PC-3 (cell line): ENCODE measurements around the gene ADAM23. TPM values are rescaled to one million over a fixed set of nuclear protein-coding genes. Genes with fewer than 3 reads are reported as not detected.
A peak's percentile ranks its signal among the peaks of the same experiment; 100 is the strongest.

Experiments
- ATAC-seq: fragments of 200-7000 bp; cut with Tn5 transposase; 2 replicates; pipeline ENCODE4 v1.9.1; 2020; ENCODE audit warnings: mild to moderate bottlenecking, moderate library complexity
- BruUV-seq: library from RNA; stranded (reverse); fragments of 400-500 nt; replicated peaks from 2 replicates; lab custom pipeline; 2021; lab: Mats Ljungman, UMichigan
- CTCF ChIA-PET: fragments of 300-600 bp; sonication (Branson Sonifier 250); formaldehyde crosslinking; loops from one replicate; lab custom pipeline; 2022; ENCODE audit warnings: antibody characterized with exemption; lab: Charles Lee
- POLR2A ChIA-PET: fragments of 300-600 bp; sonication (Branson Sonifier 250); formaldehyde crosslinking; loops from one replicate; lab custom pipeline; 2022; ENCODE audit warnings: antibody characterized with exemption; ENCODE audit not compliant: unreplicated experiment; lab: Charles Lee
- DNase-seq: peaks from one replicate; pipeline ENCODE4 v3.0.0-alpha.2; 2015
- H2AFZ ChIP-seq: fragments of 300-600 bp; sonication (generic); 2 replicates; pipeline ENCODE4 v1.6.0; 2016; ENCODE audit warnings: antibody characterized with exemption, low read length
- H3F3A ChIP-seq: fragments of 300-600 bp; sonication (generic); one replicate; pipeline ENCODE4 v1.6.0; 2017; ENCODE audit warnings: antibody characterized with exemption, low read length, control low read depth, mild to moderate bottlenecking; ENCODE audit not compliant: unreplicated experiment
- H3K27ac ChIP-seq: fragments of 300-600 bp; sonication (generic); 2 replicates; pipeline ENCODE4 v1.5.1; 2016; ENCODE audit warnings: mild to moderate bottlenecking, low read length
- H3K27me3 ChIP-seq: fragments of 300-600 bp; sonication (generic); 2 replicates; pipeline ENCODE4 v1.6.1; 2016; ENCODE audit warnings: low read length, mixed read lengths
- H3K36me3 ChIP-seq: fragments of 300-600 bp; sonication (generic); 2 replicates; pipeline ENCODE4 v1.6.1; 2016; ENCODE audit warnings: low read depth, mixed run types, low read length, mixed read lengths
- H3K4me1 ChIP-seq: fragments of 300-600 bp; sonication (generic); 2 replicates; pipeline ENCODE4 v1.5.1; 2016; ENCODE audit warnings: low read length; ENCODE audit not compliant: insufficient read depth
- H3K4me2 ChIP-seq: fragments of 300-600 bp; sonication (generic); 2 replicates; pipeline ENCODE4 v1.6.0; 2016; ENCODE audit warnings: low read length
- H3K4me3 ChIP-seq: fragments of 300-600 bp; sonication (generic); 2 replicates; pipeline ENCODE4 v1.5.1; 2016; ENCODE audit warnings: mild to moderate bottlenecking, low read length, mixed read lengths
- H3K79me2 ChIP-seq: fragments of 300-600 bp; sonication (generic); 2 replicates; pipeline ENCODE4 v1.6.1; 2017; ENCODE audit warnings: low read length, mixed read lengths
- H3K9ac ChIP-seq: fragments of 300-600 bp; sonication (generic); 2 replicates; pipeline ENCODE4 v1.6.0; 2016; ENCODE audit warnings: mild to moderate bottlenecking, low read length
- H3K9me2 ChIP-seq: fragments of 300-600 bp; sonication (generic); replicated peaks from 2 replicates; pipeline ENCODE4 v1.6.1; 2016; ENCODE audit warnings: mixed run types, low read length, mixed read lengths
- H3K9me3 ChIP-seq: fragments of 300-600 bp; sonication (generic); 2 replicates; pipeline ENCODE4 v1.6.1; 2016; ENCODE audit warnings: low read length, mixed read lengths
- H4K20me1 ChIP-seq: fragments of 300-600 bp; sonication (generic); 2 replicates; pipeline ENCODE4 v1.6.1; 2016; ENCODE audit warnings: low read length, mixed read lengths
- EZH2 ChIP-seq: fragments of 300-600 bp; sonication (generic); IDR thresholded peaks from one replicate; pipeline ENCODE4 v1.6.1; 2017; ENCODE audit warnings: antibody characterized with exemption, mild to moderate bottlenecking, low read length; ENCODE audit not compliant: unreplicated experiment
- EZH2phosphoT487 ChIP-seq: fragments of 300-600 bp; sonication (generic); IDR thresholded peaks from 2 replicates; pipeline ENCODE4 v1.6.1; 2018; ENCODE audit warnings: mild to moderate bottlenecking, antibody characterized with exemption, low read length, borderline replicate concordance
- intact Hi-C: fragments of 100-400 bp; cut with micrococcal nuclease; formaldehyde crosslinking; loops from 2 replicates; pipeline ENCODE4 v1.9.0; 2023
- total RNA-seq: library from RNA; depleted of rRNA; stranded (reverse); fragments of >200 nt; gene quantifications from 2 replicates; pipeline ENCODE4 v1.2.3, GENCODE V29; 2014
- TF ChIP-seq, protein P1 (sequence below): fragments of 300-600 bp; sonication (generic); conservative IDR thresholded peaks from 2 replicates; pipeline ENCODE4 v1.5.1; 2017; ENCODE audit warnings: antibody characterized with exemption, low read depth, mild to moderate bottlenecking, low read length

ADAM23 gene
- total RNA-seq, 1 experiment from 2014 or later, result 0.22 TPM

GRCh38 chr2:206642075-206643025 lies 199.0 kb downstream of the ADAM23 start, which contains the start of gene FAM237A:
Gene FAM237A, plus strand, starts transcription at chr2:206642487. Its CDS starts 1,750 bp downstream, at chr2:206644237.
- Histone ChIP-seq H3K27ac (no peak within 1 kb of the TSS), H3K36me3 (no peaks in the 10 kb centered on the region), H3K79me2 (no peaks in the 10 kb centered on the region), H4K20me1 (no peaks in the 10 kb centered on the region), H2AFZ (no peak within 1 kb of the TSS), H3K27me3 (peaks cover 15% of the 10 kb centered on the region; the same call in 1 of the 2 replicates), H3K4me3 (no peak within 1 kb of the TSS), H3F3A (no peaks in the 10 kb centered on the region), H3K4me1 (no peaks in the 10 kb centered on the region), H3K9me2 (no peaks in the 10 kb centered on the region), H3K9me3 (no peaks in the 10 kb centered on the region), H3K4me2 (no peak within 1 kb of the TSS), H3K9ac (no peak within 1 kb of the TSS)
- no TSS peak for BruUV-seq
- ATAC-seq, result peak; percentile 46; the same call in 1 of the 2 replicates
- no peak for TF ChIP-seq EZH2
- no peak for TF ChIP-seq EZH2phosphoT487
- TF ChIP-seq, protein P1, sequence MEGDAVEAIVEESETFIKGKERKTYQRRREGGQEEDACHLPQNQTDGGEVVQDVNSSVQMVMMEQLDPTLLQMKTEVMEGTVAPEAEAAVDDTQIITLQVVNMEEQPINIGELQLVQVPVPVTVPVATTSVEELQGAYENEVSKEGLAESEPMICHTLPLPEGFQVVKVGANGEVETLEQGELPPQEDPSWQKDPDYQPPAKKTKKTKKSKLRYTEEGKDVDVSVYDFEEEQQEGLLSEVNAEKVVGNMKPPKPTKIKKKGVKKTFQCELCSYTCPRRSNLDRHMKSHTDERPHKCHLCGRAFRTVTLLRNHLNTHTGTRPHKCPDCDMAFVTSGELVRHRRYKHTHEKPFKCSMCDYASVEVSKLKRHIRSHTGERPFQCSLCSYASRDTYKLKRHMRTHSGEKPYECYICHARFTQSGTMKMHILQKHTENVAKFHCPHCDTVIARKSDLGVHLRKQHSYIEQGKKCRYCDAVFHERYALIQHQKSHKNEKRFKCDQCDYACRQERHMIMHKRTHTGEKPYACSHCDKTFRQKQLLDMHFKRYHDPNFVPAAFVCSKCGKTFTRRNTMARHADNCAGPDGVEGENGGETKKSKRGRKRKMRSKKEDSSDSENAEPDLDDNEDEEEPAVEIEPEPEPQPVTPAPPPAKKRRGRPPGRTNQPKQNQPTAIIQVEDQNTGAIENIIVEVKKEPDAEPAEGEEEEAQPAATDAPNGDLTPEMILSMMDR, result no peak
- peak; percentile 58 for DNase-seq
- CTCF ChIA-PET, result no interaction called here
- intact Hi-C loops, result no loop called here
- POLR2A ChIA-PET, result no interaction called here

- no peak overlapping the region for H3K4me2 ChIP-seq
- POLR2A ChIA-PET, result no interaction called here
- no peak for DNase-seq
Measured at GRCh38 chr2:206647985-206648384, 204.7 kb downstream of the ADAM23 start.

More at GRCh38 chr2:206647985-206648384, 204.7 kb downstream of the ADAM23 start:
- peaks cover 10% of the 10 kb centered on the region; the same call in 1 of the 2 replicates for H3K27me3 ChIP-seq
- CTCF ChIA-PET, result no interaction called here
- H3K36me3 ChIP-seq, result no peaks in the 10 kb centered on the region
- H3K9me3 ChIP-seq, result no peaks in the 10 kb centered on the region
- intact Hi-C loops, result no loop called here
- ATAC-seq, result no peak
- no peaks in the 10 kb centered on the region for H3K4me1 ChIP-seq
- TF ChIP-seq EZH2phosphoT487 (no peak), EZH2 (no peak)
- TF ChIP-seq, protein P1, result no peak
- H3K4me3 ChIP-seq, result no peak overlapping the region
- BruUV-seq, result no TSS peak
- no peaks in the 10 kb centered on the region for H3K79me2 ChIP-seq
- H3K9ac ChIP-seq, result no peak overlapping the region
- H3F3A ChIP-seq, result no peaks in the 10 kb centered on the region
- H3K27ac ChIP-seq, result no peak overlapping the region
- H2AFZ ChIP-seq, result no peak overlapping the region
- H4K20me1 ChIP-seq, result no peaks in the 10 kb centered on the region
- no peaks in the 10 kb centered on the region for H3K9me2 ChIP-seq
